Mesodermal cell (in vitro differentiated cells): ENCODE data around the gene TBC1D3I.

Experiments used
- H3K27ac ChIP-seq: 2 replicates; pipeline ENCODE4 v1.7.0; 2013; ENCODE audit warnings: mild to moderate bottlenecking, low read depth, low read length, moderate library complexity; ENCODE audit not compliant: severe bottlenecking
- H3K36me3 ChIP-seq: 2 replicates; pipeline ENCODE4 v1.7.1; 2013; ENCODE audit warnings: mild to moderate bottlenecking, low read length, moderate library complexity; ENCODE audit not compliant: control insufficient read depth, insufficient read depth
- H3K4me1 ChIP-seq: one replicate; pipeline ENCODE4 v1.7.1; 2013; ENCODE audit warnings: mild to moderate bottlenecking, low read length; ENCODE audit not compliant: insufficient read depth, control insufficient read depth, poor library complexity, severe bottlenecking
- H3K4me3 ChIP-seq: 2 replicates; pipeline ENCODE4 v1.7.0; 2013; ENCODE audit warnings: low read length, control low read depth, mild to moderate bottlenecking; ENCODE audit not compliant: insufficient read depth, poor library complexity, severe bottlenecking; ENCODE audit errors: extremely low read depth
- H3K9me3 ChIP-seq: 2 replicates; pipeline ENCODE4 v1.7.1; 2013; ENCODE audit warnings: mild to moderate bottlenecking, low read length, moderate library complexity; ENCODE audit not compliant: control insufficient read depth
- WGBS, 2 experiments: methylation state at CpG; one replicate each; pipeline ENCODE4 v1.1.5; 2013; ENCODE audit warnings: missing lambda C conversion rate in 2 of 2; ENCODE audit not compliant: insufficient coverage in 2 of 2; 5-methylcytosine and 5-hydroxymethylcytosine counted together

The TBC1D3I gene

GRCh38 chr17:36205637-36206485, 58.5 kb downstream of the TBC1D3I start:
- Histone ChIP-seq H3K9me3 (no peaks in the 10 kb centered on the region), H3K4me3 (no peak overlapping the region), H3K27ac (no peak overlapping the region), H3K36me3 (no peaks in the 10 kb centered on the region), H3K4me1 (no peaks in the 10 kb centered on the region)
- 72 to 79% methylated on average over 2 to 3 of the region's 4 CpGs for WGBS, 2 experiments

- no peak overlapping the region for H3K27ac ChIP-seq
- WGBS, 2 experiments = 100% methylated on average over 1 of the region's 7 CpGs; no CpG with 5 or more reads in 1 of the 2 experiments
These were observed 59.5 kb downstream of the TBC1D3I start for GRCh38 chr17:36204724-36205500.

More at GRCh38 chr17:36204724-36205500, 59.5 kb downstream of the TBC1D3I start:
- Histone ChIP-seq H3K9me3 (no peaks in the 10 kb centered on the region), H3K4me1 (no peaks in the 10 kb centered on the region), H3K36me3 (no peaks in the 10 kb centered on the region), H3K4me3 (no peak overlapping the region)
